ENCODE data around the gene PACSIN2.
"Not testable (repeated sequence)": the region's sequence is repeated elsewhere in the genome, so short reads cannot be mapped to it uniquely, and the experiment has no call there.

The PACSIN2 gene

DNA sequence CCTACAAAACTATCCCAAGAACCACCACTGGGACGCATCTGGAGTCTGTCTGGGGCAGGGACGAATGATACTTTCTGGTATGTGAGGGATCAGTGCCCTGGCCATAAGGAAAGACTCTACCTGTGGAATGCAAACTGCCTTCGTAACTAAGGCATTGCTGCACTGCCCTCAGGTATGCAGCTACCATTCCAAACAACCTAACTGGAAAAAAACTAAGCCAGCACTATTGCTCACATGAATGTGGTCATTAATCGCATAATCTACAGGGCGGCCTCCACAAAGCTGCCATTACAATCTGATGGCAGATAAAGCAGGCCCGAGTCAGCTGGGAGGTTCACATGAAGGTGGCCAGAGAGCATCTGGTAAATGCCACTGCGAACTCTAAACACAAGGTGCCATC is 3.9 kb downstream of the PACSIN2 start:
- DNase-seq = no peak

DNA sequence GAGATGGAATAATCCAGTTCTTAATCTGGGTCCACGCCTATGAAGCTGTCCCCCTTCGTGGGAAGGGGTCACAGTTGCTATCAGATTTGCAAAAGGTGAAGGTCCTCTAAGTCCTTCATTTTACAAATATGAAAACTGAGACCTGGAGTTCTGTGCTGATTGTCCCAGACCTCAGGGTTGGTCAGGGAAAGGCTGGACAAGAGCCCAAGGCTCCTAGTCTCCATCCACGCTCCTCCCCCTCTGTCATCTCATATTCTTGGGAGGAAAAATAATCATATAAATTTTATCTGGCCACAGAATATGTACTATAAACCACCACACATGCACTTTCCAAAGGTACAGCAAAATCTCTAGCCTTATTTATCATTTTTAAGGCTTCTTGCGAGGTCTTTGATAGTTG is 5.5 kb downstream of the PACSIN2 start:
- no peak for DNase-seq

GRCh38 chr22:43008921-43009320 is 6.0 kb downstream of the PACSIN2 start:
- no peak for DNase-seq

DNA sequence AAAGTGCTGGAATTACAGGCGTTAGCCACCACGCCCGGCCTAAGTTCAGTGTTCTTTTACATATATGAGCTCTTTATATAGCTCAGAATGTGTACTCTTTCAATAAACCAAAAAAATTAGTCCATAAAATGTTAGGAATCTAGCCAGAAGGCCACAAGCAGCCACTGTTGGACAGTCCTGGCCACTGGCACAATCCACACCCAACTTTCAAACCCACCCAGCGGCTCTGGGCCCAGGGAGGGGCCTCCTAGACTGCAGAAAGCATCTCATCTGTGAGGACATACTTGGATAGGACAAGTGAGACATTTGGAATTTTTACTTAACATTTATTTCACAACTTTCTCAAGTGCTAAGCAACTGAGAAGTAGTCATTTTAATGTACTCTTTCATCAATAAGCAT is 6.4 kb downstream of the PACSIN2 start:
- no peak for DNase-seq

- DNase-seq = no peak
Observed at GRCh38 chr22:43007519-43008102, 7.3 kb downstream of the PACSIN2 start.

GRCh38 chr22:43006753-43007152 is 8.2 kb downstream of the PACSIN2 start:
- DNase-seq = no peak

GRCh38 chr22:43006016-43006505 is 8.9 kb downstream of the PACSIN2 start:
- no peak for DNase-seq

GRCh38 chr22:43005106-43005505 is 9.8 kb downstream of the PACSIN2 start:
- no peak for DNase-seq

DNA sequence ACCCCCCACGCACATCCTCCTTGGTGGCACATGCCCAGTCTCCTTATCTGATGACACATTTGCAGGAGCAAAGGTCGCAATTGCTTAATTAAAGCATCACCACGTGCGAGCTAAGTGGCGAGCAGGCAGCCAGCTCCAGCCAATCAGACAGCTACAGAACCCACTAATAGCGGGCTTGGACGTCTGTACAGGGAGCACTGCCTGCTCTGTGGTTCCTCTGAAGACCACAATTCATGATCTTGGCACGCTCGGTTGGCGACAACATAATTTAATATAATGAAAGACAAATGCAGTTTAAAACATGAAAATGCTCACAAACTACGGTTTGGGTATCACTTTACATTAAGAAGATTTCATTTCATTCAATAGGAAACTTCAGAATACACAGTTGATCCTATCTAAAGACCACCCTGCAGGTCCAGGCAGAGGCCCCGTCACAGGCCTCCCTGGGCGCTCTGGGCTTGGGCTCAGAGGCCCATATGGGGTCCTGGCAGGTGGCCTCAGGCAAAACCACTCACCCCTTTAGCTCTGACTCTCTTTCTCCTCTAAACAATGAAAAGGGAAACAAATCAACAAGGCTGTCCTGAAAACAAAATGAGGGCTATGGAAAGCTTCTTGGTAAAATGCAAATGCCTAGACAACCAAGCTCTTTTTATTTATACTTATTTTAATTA is 10.4 kb downstream of the PACSIN2 start:
- DNase-seq = no peak

- DNase-seq = no peak
Observed at GRCh38 chr22:43002202-43002586, 12.8 kb downstream of the PACSIN2 start.

DNA sequence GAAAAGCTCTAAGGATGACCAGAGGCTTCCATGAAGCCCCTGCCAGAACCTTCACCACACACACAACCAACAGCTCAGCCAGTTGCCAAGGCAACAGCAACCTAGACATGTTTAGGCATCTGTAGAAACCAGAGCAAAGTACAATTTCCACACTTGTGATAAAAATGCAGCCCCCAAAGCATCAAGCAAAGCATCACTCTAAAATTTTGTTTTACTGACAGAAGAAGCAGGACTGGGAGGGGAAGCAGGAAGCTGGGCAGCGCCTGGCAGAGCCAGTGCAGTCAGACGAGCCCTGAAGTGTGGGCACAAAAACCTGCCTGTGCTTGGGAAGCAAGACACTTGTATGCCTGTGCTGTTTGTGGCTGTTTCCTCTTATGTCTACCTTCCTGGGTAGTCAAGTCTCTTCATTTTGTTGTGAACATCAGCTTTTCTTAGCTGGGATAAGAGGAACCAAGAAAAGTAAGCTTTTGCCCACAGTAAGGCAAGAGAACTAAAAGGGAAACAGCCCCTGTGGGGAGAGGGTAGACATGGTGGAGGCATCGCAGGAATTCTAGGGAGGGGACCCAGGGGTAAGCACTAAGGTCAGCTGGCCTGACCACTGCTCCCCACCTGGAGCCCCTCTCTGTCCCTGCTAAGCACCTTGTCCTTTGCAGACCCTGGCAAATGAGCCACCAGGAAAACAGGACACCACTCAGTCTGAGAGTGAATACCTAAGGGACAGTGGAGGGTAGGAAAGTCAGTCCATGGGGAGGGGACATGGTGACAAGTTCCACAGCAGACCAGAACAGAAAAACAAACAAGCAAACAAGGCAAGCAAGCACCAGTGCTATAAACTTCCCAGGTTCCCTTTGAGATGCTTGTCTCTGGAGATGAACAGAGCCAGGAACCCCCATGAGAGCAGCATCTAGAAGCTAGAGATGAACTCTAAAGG is 13.4 kb downstream of the PACSIN2 start:
- no peak for DNase-seq

- DNase-seq = no peak
Observed at GRCh38 chr22:43000441-43001175, 14.3 kb downstream of the PACSIN2 start.

- DNase-seq = no peak
Observed at GRCh38 chr22:42997582-42998090, 17.3 kb downstream of the PACSIN2 start.

- DNase-seq = no peak
Observed at GRCh38 chr22:42996646-42997365, 18.1 kb downstream of the PACSIN2 start.

- DNase-seq = not testable (repeated sequence)
Observed at GRCh38 chr22:42995654-42996053, 19.3 kb downstream of the PACSIN2 start.

DNA sequence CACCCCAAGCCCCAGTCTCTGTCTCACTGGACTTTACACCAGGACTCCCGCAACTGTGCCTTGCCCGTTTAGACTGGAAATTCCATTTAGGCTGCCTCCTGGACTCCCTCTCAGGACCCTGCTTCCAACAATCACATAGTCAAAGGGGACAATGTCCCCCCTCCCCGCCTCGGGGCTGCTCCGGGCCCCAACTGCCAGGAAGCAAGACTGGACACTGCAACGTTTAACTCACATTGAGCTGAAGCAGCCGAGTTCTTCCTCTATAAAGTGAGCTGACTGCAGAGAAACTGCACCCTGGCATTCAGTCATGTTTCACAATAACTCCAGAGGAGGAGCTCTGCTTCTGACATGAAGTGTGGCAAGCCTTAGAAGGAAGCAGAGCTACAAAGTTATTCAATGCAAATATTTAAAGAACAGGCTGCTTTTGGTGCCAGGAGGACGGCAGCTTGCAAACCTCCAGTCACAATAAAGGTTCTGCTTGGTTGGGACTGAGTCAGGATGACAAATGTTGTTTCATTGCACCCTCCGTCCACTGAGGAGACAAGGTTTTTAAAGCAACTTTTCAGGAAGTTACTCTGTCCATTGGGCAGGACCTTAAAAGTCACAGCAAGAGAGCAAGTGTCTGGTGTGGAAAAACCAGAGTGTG is 19.9 kb downstream of the PACSIN2 start:
- DNase-seq = peak; percentile 47

- no peak for DNase-seq
Observed at GRCh38 chr22:42994276-42994916, 20.6 kb downstream of the PACSIN2 start.

- no peak for DNase-seq
Observed at GRCh38 chr22:42993651-42994275, 21.2 kb downstream of the PACSIN2 start.

DNA sequence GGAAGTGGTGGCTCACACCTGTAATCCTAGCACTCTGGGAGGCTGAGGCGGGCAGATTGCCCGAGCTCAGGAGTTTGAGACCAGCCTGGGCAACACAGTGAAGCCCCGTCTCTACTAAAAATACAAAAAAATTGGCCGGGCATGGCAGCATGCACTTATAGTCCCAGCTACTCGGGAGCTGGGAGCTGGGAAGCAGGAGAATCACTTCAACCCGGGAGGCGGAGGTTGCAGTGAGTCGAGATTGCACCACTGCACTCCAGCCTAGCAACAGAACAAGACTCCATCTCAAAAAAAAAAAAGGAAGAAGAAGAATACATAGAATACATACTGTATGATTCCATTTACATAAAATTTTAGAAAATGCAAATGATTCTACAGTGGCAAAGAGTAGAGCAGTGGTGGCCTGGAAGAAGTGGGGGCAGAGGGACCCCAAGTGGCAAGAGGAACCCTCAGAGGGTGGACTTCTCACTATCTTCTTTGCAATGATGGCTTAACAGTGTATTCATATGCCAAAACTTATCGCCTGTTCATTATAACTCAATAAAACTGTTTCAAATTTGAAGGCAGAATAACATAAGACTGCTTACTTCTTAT is 22.0 kb downstream of the PACSIN2 start:
- DNase-seq = no peak

GRCh38 chr22:42992092-42992491 is 22.9 kb downstream of the PACSIN2 start:
- no peak for DNase-seq
